ENCODE data around the gene TPD52L2.

TPD52L2 gene

GRCh38 chr20:63831993-63832686 is 32.9 kb upstream of the TPD52L2 start:
- no peak overlapping the region for H3K9ac ChIP-seq (ENCODE audit: low read length)
- no peaks in the 10 kb centered on the region for H4K20me1 ChIP-seq (ENCODE audit: insufficient read depth, low read length)
- no peaks in the 10 kb centered on the region for H3K9me2 ChIP-seq (ENCODE audit: low read depth, low read length)
- TF ChIP-seq CTCF (IDR thresholded peaks at IDR 0.05; ENCODE audit: low read length): no peak
- TF ChIP-seq EZH2 (IDR thresholded peaks at IDR 0.05; ENCODE audit: borderline replicate concordance, low read length): no peak
- no peak overlapping the region for H2AFZ ChIP-seq (ENCODE audit: low read length)
- H3K9me3 ChIP-seq (ENCODE audit: low read length): no peaks in the 10 kb centered on the region
- no peaks in the 10 kb centered on the region for H3F3A ChIP-seq (ENCODE audit: insufficient read depth, low read length)
- H3K4me2 ChIP-seq (ENCODE audit: low read length): no peak overlapping the region
- H3K36me3 ChIP-seq (ENCODE audit: insufficient read depth, low read length): no peaks in the 10 kb centered on the region
- H3K27me3 ChIP-seq (ENCODE audit: insufficient read depth, low read length): peaks cover 9% of the 10 kb centered on the region
- H3K27ac ChIP-seq (ENCODE audit: low read depth, low read length, poor library complexity, severe bottlenecking): no peak overlapping the region
- no peaks in the 10 kb centered on the region for H3K79me2 ChIP-seq (ENCODE audit: insufficient read depth, low read length)
- H3K4me3 ChIP-seq (ENCODE audit: low read depth, low read length, poor library complexity, severe bottlenecking): no peak overlapping the region
- peaks cover 5% of the 10 kb centered on the region for H3K4me1 ChIP-seq (ENCODE audit: insufficient read depth, low read length, severe bottlenecking)

GRCh38 chr20:63833776-63834490 is 31.1 kb upstream of the TPD52L2 start:
- no peaks in the 10 kb centered on the region for H3K9me3 ChIP-seq (ENCODE audit: low read length)
- H3K27ac ChIP-seq (ENCODE audit: low read depth, low read length, poor library complexity, severe bottlenecking): no peak overlapping the region
- no peak overlapping the region for H3K4me3 ChIP-seq (ENCODE audit: low read depth, low read length, poor library complexity, severe bottlenecking)
- TF ChIP-seq CTCF (IDR thresholded peaks at IDR 0.05; ENCODE audit: low read length) (no peak), EZH2 (IDR thresholded peaks at IDR 0.05; ENCODE audit: borderline replicate concordance, low read length) (no peak)
- H3K4me1 ChIP-seq (ENCODE audit: insufficient read depth, low read length, severe bottlenecking): peaks cover 5% of the 10 kb centered on the region
- H2AFZ ChIP-seq (ENCODE audit: low read length): no peak overlapping the region
- no peak overlapping the region for H3K9ac ChIP-seq (ENCODE audit: low read length)
- H3K4me2 ChIP-seq (ENCODE audit: low read length): no peak overlapping the region
- H3K27me3 ChIP-seq (ENCODE audit: insufficient read depth, low read length): peaks cover 8% of the 10 kb centered on the region; the same call in 1 of the 2 replicates
- no peaks in the 10 kb centered on the region for H4K20me1 ChIP-seq (ENCODE audit: insufficient read depth, low read length)
- H3K79me2 ChIP-seq (ENCODE audit: insufficient read depth, low read length): no peaks in the 10 kb centered on the region
- H3K36me3 ChIP-seq (ENCODE audit: insufficient read depth, low read length): no peaks in the 10 kb centered on the region
- H3K9me2 ChIP-seq (ENCODE audit: low read depth, low read length): no peaks in the 10 kb centered on the region
- H3F3A ChIP-seq (ENCODE audit: insufficient read depth, low read length): no peaks in the 10 kb centered on the region

GRCh38 chr20:63834491-63834880 is 30.6 kb upstream of the TPD52L2 start:
- no peak overlapping the region for H2AFZ ChIP-seq (ENCODE audit: low read length)

More at GRCh38 chr20:63834491-63834880, 30.6 kb upstream of the TPD52L2 start:
- peaks cover 5% of the 10 kb centered on the region for H3K4me1 ChIP-seq (ENCODE audit: insufficient read depth, low read length, severe bottlenecking)
- TF ChIP-seq EZH2 (IDR thresholded peaks at IDR 0.05; ENCODE audit: borderline replicate concordance, low read length) (no peak), CTCF (IDR thresholded peaks at IDR 0.05; ENCODE audit: low read length) (no peak)
- no peak overlapping the region for H3K9ac ChIP-seq (ENCODE audit: low read length)
- H3K9me3 ChIP-seq (ENCODE audit: low read length): no peaks in the 10 kb centered on the region
- no peak overlapping the region for H3K4me2 ChIP-seq (ENCODE audit: low read length)
- no peak overlapping the region for H3K4me3 ChIP-seq (ENCODE audit: low read depth, low read length, poor library complexity, severe bottlenecking)
- no peaks in the 10 kb centered on the region for H4K20me1 ChIP-seq (ENCODE audit: insufficient read depth, low read length)
- H3K27ac ChIP-seq (ENCODE audit: low read depth, low read length, poor library complexity, severe bottlenecking): no peak overlapping the region
- no peaks in the 10 kb centered on the region for H3K36me3 ChIP-seq (ENCODE audit: insufficient read depth, low read length)
- no peaks in the 10 kb centered on the region for H3K79me2 ChIP-seq (ENCODE audit: insufficient read depth, low read length)
- H3K27me3 ChIP-seq (ENCODE audit: insufficient read depth, low read length): 0 out of 2 replicates have a peak, but pooled peaks cover 3% of the 10 kb centered on the region
- H3F3A ChIP-seq (ENCODE audit: insufficient read depth, low read length): no peaks in the 10 kb centered on the region
- H3K9me2 ChIP-seq (ENCODE audit: low read depth, low read length): no peaks in the 10 kb centered on the region

Data from OCI-LY1 (cell line).